K562 (cell line): ENCODE measurements around the gene CARMIL1. TPM values are rescaled to one million over a fixed set of nuclear protein-coding genes. Genes with fewer than 3 reads are reported as not detected.

ENCODE experiments used
- ATAC-seq: fragments of 200-7000 bp; cut with Tn5 transposase; 3 replicates; pipeline ENCODE4 v1.9.1; 2020; ENCODE audit warnings: moderate library complexity
- BruUV-seq: library from RNA; stranded (reverse); fragments of 400-500 nt; replicated peaks from 2 replicates; lab custom pipeline; 2021; lab: Mats Ljungman, UMichigan
- CTCF ChIA-PET: fragments of 300-600 bp; formaldehyde crosslinking; extraction: SDS; loops from one replicate; lab custom pipeline; 2021; ENCODE audit warnings: low intra/inter-chr PET ratio; lab: Yijun Ruan, JAX
- POLR2A ChIA-PET: fragments of 300-600, 350-650 bp; sonication (Branson Sonifier 250); formaldehyde crosslinking; extraction: SDS; loops from one replicate; lab custom pipeline; 2021; ENCODE audit warnings: antibody characterized with exemption, inconsistent platforms; lab: Yijun Ruan, JAX
- DNase-seq, 4 experiments: peaks; one replicate each; pipeline versions ENCODE4 v3.0.0 to v3.0.0-alpha.2; 2011 to 2018; ENCODE audit warnings: low spot score in 3 of 4, mixed read lengths in 3 of 4; ENCODE audit errors: extremely low read depth in 1 of 4
- FAIRE-seq: peaks from 2 replicates; lab custom pipeline; 2011; peaks lifted over from hg19 to GRCh38; lab: Jason Lieb, UNC
- H2AFZ ChIP-seq: 2 replicates; pipeline ENCODE4 v1.6.0; 2011; ENCODE audit warnings: low read depth, low read length, control low read depth, inconsistent platforms
- H3K27ac ChIP-seq: fragments of 200-600 bp; 3 replicates; pipeline ENCODE4 v1.8.0; 2011; ENCODE audit warnings: low read depth, mild to moderate bottlenecking, control low read depth, inconsistent platforms, low read length, moderate library complexity, mixed read lengths; ENCODE audit errors: extremely low read depth
- H3K27me3 ChIP-seq, 2 experiments: fragments of 300-600 bp in 1 of 2; 2 replicates in 1 of 2; 3 replicates in 1 of 2; pipeline versions ENCODE4 v1.6.0 to v1.8.0; 2011; ENCODE audit warnings: inconsistent platforms in 2 of 2, low read length in 2 of 2, mild to moderate bottlenecking in 1 of 2, mixed read lengths in 1 of 2, moderate library complexity in 1 of 2; ENCODE audit not compliant: control insufficient read depth in 2 of 2, insufficient read depth in 2 of 2
- H3K36me3 ChIP-seq: fragments of 300-600 bp; 3 replicates; pipeline ENCODE4 v1.8.0; 2011; ENCODE audit warnings: mild to moderate bottlenecking, low read length, inconsistent platforms; ENCODE audit not compliant: control insufficient read depth, insufficient read depth
- H3K4me1 ChIP-seq, 2 experiments: fragments of 200-600 bp in 1 of 2; replicated peaks in 1 of 2; 2 replicates in 1 of 2; 3 replicates in 1 of 2; pipeline versions ENCODE4 v1.5.1 to v1.8.0; 2011; ENCODE audit warnings: inconsistent platforms in 2 of 2, low read length in 2 of 2, mild to moderate bottlenecking in 1 of 2, mixed read lengths in 1 of 2, moderate library complexity in 1 of 2; ENCODE audit not compliant: control insufficient read depth in 2 of 2, insufficient read depth in 2 of 2
- H3K4me2 ChIP-seq: 2 replicates; pipeline ENCODE4 v1.6.1; 2011; ENCODE audit warnings: low read length, control low read depth, inconsistent platforms, mixed read lengths; ENCODE audit not compliant: insufficient read depth
- H3K4me3 ChIP-seq: fragments of 200-600 bp; sonication (generic), shearing (Covaris generic); 2 replicates; pipeline ENCODE4 v1.5.1; 2016; ENCODE audit warnings: control low read depth, inconsistent platforms
- H3K79me2 ChIP-seq: fragments of 200-600 bp; 3 replicates; pipeline ENCODE4 v1.8.0; 2011; ENCODE audit warnings: low read length, inconsistent platforms; ENCODE audit not compliant: control insufficient read depth, insufficient read depth
- H3K9ac ChIP-seq, 2 experiments: 2 replicates each; pipeline versions ENCODE4 v1.6.0 to v1.6.1; 2011; ENCODE audit warnings: low read depth in 2 of 2, low read length in 2 of 2, control low read depth in 1 of 2, inconsistent platforms in 1 of 2, mild to moderate bottlenecking in 1 of 2, mixed read lengths in 1 of 2; ENCODE audit not compliant: insufficient read depth in 1 of 2
- H3K9me1 ChIP-seq: one replicate; pipeline ENCODE4 v1.6.0; 2011; ENCODE audit warnings: inconsistent platforms, mild to moderate bottlenecking, low read length, moderate library complexity; ENCODE audit not compliant: control insufficient read depth, insufficient read depth
- H3K9me3 ChIP-seq: replicated peaks from 2 replicates; pipeline ENCODE4 v1.5.1; 2011; ENCODE audit warnings: low read depth, low read length, inconsistent platforms; ENCODE audit not compliant: control insufficient read depth, insufficient read depth
- H4K20me1 ChIP-seq: replicated peaks from 2 replicates; pipeline ENCODE4 v1.6.1; 2011; ENCODE audit warnings: low read length, inconsistent platforms, mixed read lengths; ENCODE audit not compliant: control insufficient read depth, insufficient read depth
- BRF1 ChIP-seq: IDR thresholded peaks from 3 replicates; pipeline ENCODE4 v1.6.1; 2011; ENCODE audit warnings: borderline replicate concordance, mild to moderate bottlenecking; ENCODE audit not compliant: insufficient read length; ENCODE audit errors: extremely low read depth
- SLC30A9 ChIP-seq: fragments of 250-450 bp; sonication (Bioruptor Pico); IDR thresholded peaks from 2 replicates; pipeline ENCODE4 v1.8.0; 2022; ENCODE audit warnings: mild to moderate bottlenecking, moderate library complexity
- TCFL5 ChIP-seq: fragments of 250-450 bp; sonication (Bioruptor Pico); conservative IDR thresholded peaks from 2 replicates; pipeline ENCODE4 v1.6.1; 2021; ENCODE audit warnings: mild to moderate bottlenecking, moderate library complexity, matching md5 sums
- U2AF1 ChIP-seq: fragments of 200-400 bp; formaldehyde crosslinking; optimal IDR thresholded peaks from 2 replicates; pipeline ENCODE3; 2017; ENCODE audit warnings: mild to moderate bottlenecking, low read depth, low read length, moderate library complexity
- WGBS: fragments of 100-300 bp; shearing (Covaris generic); methylation state at CpG from one replicate; pipeline ENCODE4 v1.1.6; 2016; ENCODE audit warnings: low coverage, mixed read lengths; ENCODE audit not compliant: insufficient coverage; ENCODE audit errors: missing lambda C conversion rate; 5-methylcytosine and 5-hydroxymethylcytosine counted together
- in situ Hi-C: fragments of 300-500 bp; cut with MboI; formaldehyde crosslinking; loops from 4 replicates; pipeline ENCODE4 v1.15.0; 2018; ENCODE audit warnings: inconsistent platforms, mixed read lengths
- intact Hi-C: fragments of 100-400 bp; cut with micrococcal nuclease; formaldehyde crosslinking; loops from 2 replicates; pipeline ENCODE4 v1.14.2; 2022
- polyA plus RNA-seq, 8 experiments: library from polyadenylated mRNA; depleted of rRNA in 4 of 8; stranded (reverse) in 5 of 8; unstranded in 3 of 8; fragments of >200 nt; fragmentation: Nextera tagmentation in 2 of 8; fragmentation: Illumina TruSeq in 1 of 8; extraction: Ambion mirVana in 2 of 8; extraction: Trizol in 1 of 8; gene quantifications; 2 replicates each; pipeline versions ENCODE4 v1.2.1 to v1.2.3, GENCODE V29; 2011 to 2014; ENCODE audit warnings: inconsistent platforms in 1 of 8, missing spikeins in 1 of 8
- total RNA-seq, 7 experiments: library from RNA; depleted of rRNA in 6 of 7; stranded (reverse); fragments of >200 nt in 6 of 7; fragmentation: Illumina TruSeq in 2 of 7; extraction: Trizol in 2 of 7; gene quantifications; 2 replicates each; pipeline versions ENCODE4 v1.2.1 to v1.2.3, GENCODE V29; 2011 to 2021; ENCODE audit warnings: low replicate concordance in 1 of 7
- TF ChIP-seq, protein P1 (sequence below), 2 experiments: fragments of 250-450 bp in 1 of 2; fragments of 450-650 bp in 1 of 2; sonication (Bioruptor Pico) in 1 of 2; IDR thresholded peaks; 2 replicates each; pipeline versions ENCODE4 v1.6.1 to v1.8.0; 2016 to 2021; ENCODE audit warnings: mild to moderate bottlenecking in 2 of 2, moderate library complexity in 2 of 2, missing compliant biosample characterization in 1 of 2, missing genetic modification characterization in 1 of 2

The CARMIL1 gene
- total and polyA plus RNA-seq, 9 of the 15 experiments (the other 6 are each of a cell fraction or from before 2014, with no cell fraction given) = 0.04 to 0.32 (median 0.10) TPM; not detected in 1

DNA sequence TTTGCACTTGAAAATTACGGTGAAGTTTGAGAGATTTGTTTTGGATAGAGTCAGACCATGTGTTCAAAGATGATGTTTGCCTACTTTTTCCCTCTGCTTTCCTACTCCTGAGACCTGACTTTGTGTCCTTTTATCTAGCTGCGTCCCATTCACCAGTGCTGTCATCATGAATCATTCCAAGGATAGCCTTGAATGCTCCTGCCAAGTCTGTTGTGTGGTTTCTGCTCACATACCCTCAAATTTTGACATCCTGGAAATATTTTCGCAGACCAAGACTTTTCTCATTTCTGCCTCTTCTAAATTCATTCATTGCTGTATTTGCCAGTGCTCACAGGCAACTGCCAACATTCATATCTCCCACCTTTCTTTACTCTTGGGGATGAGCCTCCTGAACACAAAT, 197.0 kb downstream of the CARMIL1 start:
- Histone ChIP-seq H3K9ac (no peak overlapping the region), H3K27ac (no peak overlapping the region), H2AFZ (no peak overlapping the region), H4K20me1 (no peaks in the 10 kb centered on the region), H3K79me2 (no peaks in the 10 kb centered on the region), H3K4me2 (no peak overlapping the region), H3K9me1 (no peaks in the 10 kb centered on the region), H3K4me3 (no peak overlapping the region), H3K4me1 (no peaks in the 10 kb centered on the region), H3K9me3 (no peaks in the 10 kb centered on the region), H3K27me3 (no peaks in the 10 kb centered on the region; a peak in 1 of 5 replicates), H3K36me3 (no peaks in the 10 kb centered on the region)
- TF ChIP-seq U2AF1 (no peak), SLC30A9 (CRISPR knock-in tag) (no peak), BRF1 (no peak)
- DNase-seq = no peak
- WGBS = 2% methylated on average over 3 of the region's 3 CpGs
- in situ Hi-C loops (no loop called here), intact Hi-C loops (no loop called here)
- FAIRE-seq = no peak
- BruUV-seq = no TSS peak
- ChIA-PET POLR2A (interaction anchor here (0.9 kb wide), 1 partner anchor 15 kb away, joined by 3 read pairs; no protein-coding TSS in a partner anchor), CTCF (no interaction called here)
- no peak for ATAC-seq

DNA sequence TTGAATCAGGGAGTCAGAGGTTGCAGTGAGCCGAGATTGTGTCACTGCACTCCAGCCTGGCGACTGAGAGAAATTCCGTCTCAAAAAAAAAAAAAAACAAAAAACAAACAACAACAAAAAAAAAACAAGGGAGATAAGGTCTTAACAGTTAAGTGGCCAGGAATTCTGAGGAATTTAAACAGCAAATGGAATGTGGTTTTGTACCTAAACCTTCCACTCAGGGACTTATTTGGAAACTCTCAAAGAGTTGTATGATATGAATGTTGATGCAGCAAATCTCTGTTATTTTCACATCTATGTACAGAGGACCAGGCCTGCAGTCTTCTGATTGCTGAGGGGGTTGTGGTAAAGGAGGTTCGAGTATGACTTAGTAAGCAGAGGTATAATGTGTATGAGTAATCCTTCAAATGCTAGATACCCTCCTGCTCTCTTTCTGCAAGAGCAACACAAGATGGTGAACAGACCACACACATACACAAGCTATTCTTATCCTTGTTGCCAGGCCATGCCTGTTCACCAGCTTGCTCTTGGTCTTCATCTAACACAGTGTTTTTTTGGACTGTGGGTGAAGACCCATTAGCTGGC, 197.9 kb downstream of the CARMIL1 start:
- ATAC-seq = no peak
- BruUV-seq = no TSS peak
- intact Hi-C loops (no loop called here), in situ Hi-C loops (no loop called here)
- 7% methylated on average over 1 of the region's 4 CpGs for WGBS
- Histone ChIP-seq H3K27me3 (no peaks in the 10 kb centered on the region; a peak in 1 of 5 replicates), H3K4me2 (no peak overlapping the region), H3K4me1 (no peaks in the 10 kb centered on the region), H3K4me3 (no peak overlapping the region)
- no peak for DNase-seq
- TF ChIP-seq, protein P1, sequence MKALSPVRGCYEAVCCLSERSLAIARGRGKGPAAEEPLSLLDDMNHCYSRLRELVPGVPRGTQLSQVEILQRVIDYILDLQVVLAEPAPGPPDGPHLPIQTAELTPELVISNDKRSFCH (CRISPR knock-in tag; IDR thresholded peaks at IDR 0.05) = no peak
- TF ChIP-seq, protein P1 (tag; IDR thresholded peaks at IDR 0.05) = no peak
- TF ChIP-seq TCFL5 (CRISPR knock-in tag) = no peak
- TF ChIP-seq, all 486 proteins: peak for 0
- no peak overlapping the region for H3K9ac ChIP-seq
- ChIA-PET POLR2A (interaction anchor here (0.6 to 1.1 kb wide), 5 partner anchors 13 to 449 kb away, joined by 3 to 4 read pairs (median 3); no protein-coding TSS in a partner anchor), CTCF (no interaction called here)
- H4K20me1 ChIP-seq = no peaks in the 10 kb centered on the region
- H2AFZ ChIP-seq = no peak overlapping the region
- H3K9me1 ChIP-seq = no peaks in the 10 kb centered on the region
- no peak overlapping the region for H3K27ac ChIP-seq
- H3K36me3 ChIP-seq = no peaks in the 10 kb centered on the region
- FAIRE-seq = no peak
- H3K79me2 ChIP-seq = no peaks in the 10 kb centered on the region
- H3K9me3 ChIP-seq = no peaks in the 10 kb centered on the region
